ENCODE measurements around the gene ELF5.

Gene ELF5

GRCh38 chr11:34493468-34493867, 20.1 kb downstream of the ELF5 start:
- DNase-seq (ENCODE audit: low read depth in 2 of 2, low spot score in 1 of 2), result no peak

DNA sequence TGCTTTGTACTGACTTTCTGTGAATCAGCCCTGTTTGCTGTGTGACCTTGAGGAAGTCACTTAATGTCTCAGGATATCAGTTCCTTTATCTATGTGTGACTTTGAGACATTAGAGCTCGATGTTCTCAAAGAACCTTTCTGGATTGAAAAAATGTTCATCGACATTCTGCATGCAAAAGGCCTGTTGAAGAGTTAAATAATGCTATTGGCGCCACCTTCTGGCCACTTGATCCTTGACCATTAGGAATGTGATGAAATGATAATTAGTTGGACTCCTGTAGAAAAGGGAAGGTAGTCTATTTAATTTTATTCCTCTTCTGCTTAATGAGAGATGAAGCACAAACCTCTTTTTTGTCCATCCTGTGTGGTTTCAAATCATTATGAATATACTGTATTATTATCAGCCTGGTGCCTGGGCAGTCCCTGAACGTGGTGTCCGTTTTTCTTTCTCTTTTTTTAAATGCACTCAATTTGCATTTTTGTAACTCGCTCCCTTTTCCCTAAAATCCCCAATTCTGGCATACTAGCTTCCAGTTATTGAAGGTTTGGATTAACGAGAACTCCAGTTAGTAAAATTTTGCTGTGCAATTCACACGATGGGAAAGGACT, 20.7 kb downstream of the ELF5 start:
- no peak for DNase-seq (ENCODE audit: low read depth in 2 of 2, low spot score in 1 of 2)

DNA sequence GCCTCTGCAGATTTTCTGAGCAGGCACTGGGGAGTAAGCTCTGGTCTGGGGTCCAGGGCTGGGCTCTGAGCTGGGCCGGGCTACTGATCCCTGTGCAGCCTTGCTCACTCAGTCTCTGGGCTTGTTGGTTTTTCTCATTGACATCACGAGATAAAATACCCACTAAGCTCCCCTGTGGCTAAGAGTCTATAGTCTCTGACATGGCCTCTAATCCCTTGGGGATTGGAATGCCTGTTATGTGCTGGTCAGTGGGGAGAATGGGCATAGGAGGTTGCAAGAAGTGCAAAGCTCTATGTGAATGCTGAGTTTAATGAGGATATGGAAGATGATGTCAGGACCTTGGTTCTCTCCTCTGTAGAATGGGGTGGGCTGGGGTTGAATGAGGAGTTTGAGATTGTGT, 23.3 kb downstream of the ELF5 start:
- no peak for DNase-seq (ENCODE audit: low read depth in 2 of 2, low spot score in 1 of 2)

GRCh38 chr11:34488855-34489557, 24.6 kb downstream of the ELF5 start:
- no peak for DNase-seq (ENCODE audit: low read depth in 2 of 2, low spot score in 1 of 2)

DNA sequence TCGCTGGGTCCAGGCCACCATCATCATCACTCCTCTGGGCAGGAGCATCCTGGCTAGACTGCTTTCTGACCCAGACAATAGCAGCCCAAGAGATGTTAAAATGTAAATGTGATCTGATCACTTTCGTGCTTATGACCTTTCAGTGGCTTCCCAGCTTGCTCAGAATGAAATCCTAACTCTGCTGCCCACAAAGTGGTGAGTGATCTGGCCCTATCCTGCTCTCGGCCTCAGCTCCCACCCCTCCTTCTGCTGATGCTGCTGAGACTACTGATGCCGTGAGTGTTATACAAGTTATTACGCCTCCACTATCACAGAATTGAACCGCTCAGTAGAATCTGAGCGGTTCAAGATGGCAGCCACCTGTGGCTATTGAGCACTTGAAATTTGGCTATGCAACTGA, 26.2 kb downstream of the ELF5 start:
- DNase-seq (ENCODE audit: low read depth in 2 of 2, low spot score in 1 of 2), result no peak

GRCh38 chr11:34483106-34483874, 30.3 kb downstream of the ELF5 start:
- DNase-seq (ENCODE audit: low read depth in 2 of 2, low spot score in 1 of 2), result no peak

- no peak for DNase-seq (ENCODE audit: low read depth in 2 of 2, low spot score in 1 of 2)
These were observed 32.3 kb downstream of the ELF5 start for GRCh38 chr11:34481307-34481706.

DNA sequence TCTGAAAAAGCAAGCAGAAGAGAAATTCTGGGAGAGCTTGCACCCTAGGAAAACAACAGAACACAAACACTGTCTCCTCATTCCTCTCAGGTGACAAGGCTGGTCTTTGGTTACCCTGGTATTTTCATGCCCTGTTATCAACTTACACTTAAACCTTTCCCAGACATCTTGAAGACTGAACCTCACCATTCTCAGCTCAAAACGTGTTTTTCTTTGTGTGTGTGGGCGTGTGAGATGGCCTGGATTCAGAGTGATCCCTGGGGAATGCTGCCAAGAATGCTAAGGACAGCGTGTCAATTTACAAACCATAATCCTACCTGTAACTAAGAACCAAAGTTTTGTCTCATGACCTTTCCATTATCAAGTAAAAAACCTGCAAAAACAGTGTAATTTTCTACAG, 33.3 kb downstream of the ELF5 start:
- no peak for DNase-seq (ENCODE audit: low read depth in 2 of 2, low spot score in 1 of 2)

DNA sequence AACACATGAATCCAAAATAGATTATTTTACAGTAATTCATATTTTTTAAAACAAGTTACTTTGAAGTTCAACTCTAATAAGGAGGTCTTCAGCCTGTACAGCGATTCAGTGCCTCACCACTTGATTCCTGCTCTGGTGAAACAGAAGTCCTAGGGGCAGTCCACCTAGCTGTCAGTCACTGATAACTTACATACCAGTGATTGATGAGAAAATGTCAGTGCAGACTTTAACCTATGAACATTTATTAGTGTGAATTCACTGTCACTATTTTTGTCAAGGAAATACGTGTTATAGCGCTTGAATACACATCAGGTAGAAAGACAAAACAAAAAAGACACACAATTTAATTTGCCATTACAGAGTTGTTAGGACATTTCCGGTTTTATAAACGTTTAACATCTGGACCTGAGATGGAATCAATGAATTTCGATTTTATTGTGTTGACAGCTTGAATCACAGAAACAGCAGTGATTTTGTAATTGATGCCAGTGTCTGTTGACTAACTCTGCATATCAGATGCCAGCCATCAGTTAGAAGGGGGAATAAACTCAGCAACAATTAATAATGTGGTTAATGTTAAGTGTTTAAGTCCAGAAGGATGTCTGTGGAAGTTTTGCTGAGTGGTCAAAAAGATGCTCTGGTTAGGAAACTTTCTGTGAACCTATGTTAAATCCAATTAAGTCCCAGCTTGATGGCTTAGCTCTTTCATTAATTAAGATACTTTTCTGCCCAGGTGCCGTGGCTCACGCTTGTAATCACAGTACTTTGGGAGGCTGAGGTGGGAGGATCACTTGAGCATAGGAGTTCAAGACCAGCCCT, 34.5 kb downstream of the ELF5 start:
- DNase-seq (ENCODE audit: low read depth in 2 of 2, low spot score in 1 of 2), result no peak

DNA sequence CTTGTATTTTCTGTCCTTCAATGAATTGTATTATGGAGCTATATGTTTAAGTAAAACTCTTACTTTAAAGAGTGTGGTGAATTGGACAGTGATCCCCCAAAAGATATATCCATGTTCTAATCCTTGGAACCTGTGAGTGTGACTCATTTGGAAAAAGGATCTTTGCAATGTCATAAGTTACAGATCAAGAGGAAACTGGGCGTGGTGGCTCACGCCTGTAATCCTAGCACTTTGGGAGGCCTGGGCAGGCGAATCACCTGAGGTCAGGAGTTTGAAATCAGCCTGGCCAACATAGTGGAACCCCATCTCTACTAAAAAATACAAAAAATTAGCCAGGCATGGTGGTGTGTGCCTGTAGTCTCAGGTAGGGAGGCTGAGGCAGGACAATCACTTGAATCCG, 36.7 kb downstream of the ELF5 start:
- DNase-seq (ENCODE audit: low read depth in 2 of 2, low spot score in 1 of 2), result no peak

- no peak for DNase-seq (ENCODE audit: low read depth in 2 of 2, low spot score in 1 of 2)
These were observed 37.9 kb downstream of the ELF5 start for GRCh38 chr11:34475656-34476055.

DNA sequence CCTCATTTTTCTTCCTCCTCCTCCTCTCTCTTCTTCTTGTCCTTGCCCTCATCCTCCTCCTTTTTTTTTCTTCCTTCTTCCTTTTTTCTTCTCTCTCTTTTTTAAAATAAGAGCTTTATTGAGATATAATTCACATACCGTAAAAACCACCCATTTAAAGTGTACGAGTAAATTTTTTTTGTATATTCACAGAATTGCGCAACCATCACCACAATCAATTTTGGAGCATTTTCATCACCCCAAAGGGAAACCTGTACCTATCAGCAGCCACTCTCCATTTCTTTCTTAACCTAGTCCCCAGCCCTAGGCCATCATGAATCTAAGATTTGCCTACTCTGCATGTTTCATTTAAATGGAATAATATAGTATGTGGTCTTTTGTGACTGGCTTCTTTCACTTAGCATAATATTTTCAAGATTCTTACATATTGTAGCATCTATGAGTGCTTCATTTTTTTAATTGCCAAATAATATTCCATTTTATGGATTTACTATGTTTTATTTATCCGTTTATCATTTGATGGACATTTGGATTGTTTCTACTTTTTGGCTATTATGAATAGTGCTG, 39.9 kb downstream of the ELF5 start:
- no peak for DNase-seq (ENCODE audit: low read depth in 2 of 2, low spot score in 1 of 2)

DNA sequence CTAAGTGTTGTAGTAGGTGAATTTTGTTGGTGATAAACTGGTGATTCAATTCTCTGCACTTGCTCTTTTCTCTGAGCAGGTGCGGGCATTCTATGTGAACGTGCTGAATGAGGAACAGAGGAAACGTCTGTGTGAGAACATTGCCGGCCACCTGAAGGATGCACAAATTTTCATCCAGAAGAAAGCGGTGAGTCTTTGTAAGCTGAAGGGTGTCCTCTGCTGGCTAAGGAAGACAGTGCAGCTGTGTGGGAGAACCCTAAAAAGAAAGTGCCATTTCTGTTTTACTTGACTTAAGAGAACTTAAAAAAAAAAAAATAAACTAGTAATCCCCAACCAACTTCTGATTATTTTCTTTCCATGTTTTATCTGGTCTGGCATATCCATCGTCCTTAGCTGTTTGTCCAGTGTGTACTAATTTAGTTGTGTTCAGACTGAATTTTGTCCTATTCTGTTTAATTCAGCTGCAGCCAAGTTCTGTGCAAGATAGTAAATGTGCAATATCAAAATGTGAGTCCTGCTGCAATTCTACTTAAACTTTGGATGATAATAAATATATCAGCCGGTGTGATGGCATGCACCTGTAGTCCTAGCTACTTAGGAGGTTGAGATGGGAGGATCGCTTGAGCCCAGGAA, 45.3 kb downstream of the ELF5 start:
- no peak for DNase-seq (ENCODE audit: low read depth in 2 of 2, low spot score in 1 of 2)

DNA sequence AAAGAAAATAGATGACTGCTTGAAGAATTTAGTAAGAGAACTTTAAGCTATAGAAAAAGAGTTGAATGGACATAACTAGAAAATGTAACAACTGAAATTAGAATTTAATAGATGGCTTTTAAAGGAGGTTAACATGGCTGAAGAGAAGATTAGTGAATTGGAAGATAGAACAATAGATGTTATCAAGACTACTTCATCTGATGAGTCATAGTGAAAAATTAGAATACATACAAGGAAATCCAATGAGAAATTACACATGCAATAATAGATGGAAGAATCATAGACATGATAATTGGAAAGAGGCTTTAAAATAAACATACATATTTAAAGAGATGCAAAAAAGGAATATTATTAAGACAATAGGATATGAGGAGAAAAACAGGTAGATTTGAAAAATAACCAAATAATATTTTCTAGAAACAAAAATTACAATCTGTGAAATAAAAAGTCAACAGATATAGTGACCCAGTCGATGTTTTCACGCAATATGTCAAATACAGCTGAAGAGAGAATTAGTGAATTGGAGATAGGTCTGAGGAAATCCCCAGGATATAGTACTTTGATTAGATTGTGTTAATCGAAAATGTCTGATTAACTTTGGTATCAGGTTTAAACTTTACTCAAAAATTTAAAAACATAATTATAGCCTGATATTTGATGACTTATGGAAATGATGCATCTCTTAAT, 46.6 kb downstream of the ELF5 start:
- no peak for DNase-seq (ENCODE audit: low read depth in 2 of 2, low spot score in 1 of 2)

DNA sequence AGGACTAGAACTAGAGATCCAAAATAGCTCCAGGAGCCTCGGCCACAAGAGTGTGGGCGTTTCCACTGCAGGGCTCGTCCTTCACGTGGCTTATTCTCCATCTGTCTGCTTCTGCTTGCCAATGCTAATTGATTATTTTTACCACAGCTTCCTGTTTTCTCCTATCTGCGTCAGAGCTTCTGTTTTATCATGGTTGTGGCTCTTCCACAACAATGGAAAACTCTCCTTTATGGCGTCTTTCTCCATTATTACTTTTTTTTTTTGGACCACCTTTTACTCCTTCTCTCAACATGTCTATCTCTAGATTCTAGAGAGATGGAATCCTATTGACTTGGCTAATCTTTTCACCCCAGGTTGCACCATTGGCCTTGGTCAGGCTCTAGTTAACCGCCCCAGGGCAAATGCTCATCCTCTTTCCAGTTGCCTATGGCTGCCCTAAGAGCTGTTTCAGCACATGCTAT, 49.0 kb downstream of the ELF5 start:
- DNase-seq (ENCODE audit: low read depth in 2 of 2, low spot score in 1 of 2), result no peak

GRCh38 chr11:34461215-34461614, 52.4 kb downstream of the ELF5 start:
- no peak for DNase-seq (ENCODE audit: low read depth in 2 of 2, low spot score in 1 of 2)

GRCh38 chr11:34460278-34460677, 53.3 kb downstream of the ELF5 start:
- DNase-seq (ENCODE audit: low read depth in 2 of 2, low spot score in 1 of 2), result no peak

- DNase-seq (ENCODE audit: low read depth in 2 of 2, low spot score in 1 of 2), result no peak
These were observed 54.0 kb downstream of the ELF5 start for GRCh38 chr11:34459507-34460162.

DNA sequence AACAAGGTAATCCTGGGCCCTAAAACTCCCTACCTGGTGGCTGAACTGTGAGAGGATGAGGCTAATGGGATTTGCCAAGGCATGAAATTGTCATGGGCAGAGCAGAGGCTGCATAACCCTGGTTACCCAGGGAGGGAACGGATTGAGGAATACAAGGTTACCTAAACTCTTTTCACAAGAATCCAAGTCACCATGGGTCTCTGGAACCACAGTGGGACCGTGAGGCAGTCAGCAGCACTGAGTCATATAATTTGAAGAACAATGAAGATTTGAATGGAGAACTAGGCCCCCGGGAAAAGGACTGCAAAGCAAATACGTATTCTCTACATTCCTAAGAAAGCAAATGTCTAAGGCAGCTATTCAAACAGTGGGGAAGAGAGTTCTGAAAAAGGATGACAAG, 55.1 kb downstream of the ELF5 start:
- no peak for DNase-seq (ENCODE audit: low read depth in 2 of 2, low spot score in 1 of 2)

DNA sequence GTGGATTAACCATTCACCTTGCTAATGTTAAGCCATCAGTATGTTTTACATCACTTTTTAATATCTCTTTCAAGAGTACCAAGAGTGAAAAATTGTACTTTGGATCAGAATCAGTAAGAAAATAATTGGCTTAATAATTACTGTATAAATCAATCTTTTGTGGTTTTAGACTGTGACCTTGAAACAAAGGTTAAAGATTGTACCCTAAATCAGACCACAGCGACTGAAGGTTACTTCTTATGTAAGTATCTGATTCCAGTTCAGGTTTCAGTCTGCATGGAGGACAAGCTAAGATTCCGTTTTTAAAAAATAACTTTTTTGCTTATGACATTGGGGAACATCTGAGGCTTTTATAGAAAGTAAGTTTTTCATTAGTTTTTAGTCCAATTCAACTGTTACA, 56.0 kb downstream of the ELF5 start:
- DNase-seq (ENCODE audit: low read depth in 2 of 2, low spot score in 1 of 2), result no peak
